HCT116 (cell line): ENCODE data around the gene CCND1. TPM values are rescaled to one million over a fixed set of nuclear protein-coding genes. Genes with fewer than 3 reads are reported as not detected.

Source experiments
- ATAC-seq: fragments of 200-7000 bp; cut with Tn5 transposase; 2 replicates; pipeline ENCODE4 v1.9.1; 2020; ENCODE audit warnings: mild to moderate bottlenecking, moderate library complexity
- BruUV-seq: library from RNA; stranded (reverse); fragments of 400-500 nt; replicated peaks from 2 replicates; lab custom pipeline; 2021; lab: Mats Ljungman, UMichigan
- CTCF ChIA-PET: fragments of 300-600 bp; sonication (Branson Sonifier 250); formaldehyde crosslinking; loops from one replicate; lab custom pipeline; 2021; ENCODE audit warnings: antibody characterized with exemption; lab: Charles Lee
- POLR2A ChIA-PET: fragments of 300-600, 350-600 bp; sonication (Branson Sonifier 250); formaldehyde crosslinking; loops from one replicate; lab custom pipeline; 2021; ENCODE audit warnings: antibody characterized with exemption; lab: Charles Lee
- RAD21 ChIA-PET, 2 experiments: fragments of 300-600 bp; sonication (Branson Sonifier 250); formaldehyde crosslinking; loops; one replicate each; lab custom pipeline; 2023; ENCODE audit warnings: low total read pairs in 2 of 2; ENCODE audit not compliant: uncharacterized antibody in 2 of 2, unreplicated experiment in 2 of 2, low non-redundant PET in 1 of 2; lab: Charles Lee
- DNase-seq: peaks from one replicate; pipeline ENCODE4 v3.0.0-alpha.2; 2010; ENCODE audit warnings: low read depth, low spot score
- H2AFZ ChIP-seq: fragments of 200-600 bp; shearing (Covaris generic), sonication (generic); 2 replicates; pipeline ENCODE4 v1.6.1; 2017; ENCODE audit warnings: low read depth, mixed run types, mixed read lengths, antibody characterized with exemption, low read length; ENCODE audit not compliant: poor library complexity, severe bottlenecking
- H3K27ac ChIP-seq: 2 replicates; pipeline ENCODE4 v1.5.1; 2012; ENCODE audit warnings: low read depth, low read length
- H3K27me3 ChIP-seq: fragments of 200-600 bp; sonication (generic); 2 replicates; pipeline ENCODE4 v1.6.1; 2016; ENCODE audit warnings: mixed run types, low read length, mixed read lengths; ENCODE audit not compliant: insufficient read depth
- H3K36me3 ChIP-seq, 2 experiments: fragments of 200-500 bp in 1 of 2; fragments of 200-600 bp in 1 of 2; sonication (Bioruptor generic) in 1 of 2; sonication (generic) in 1 of 2; 2 replicates each; pipeline versions ENCODE4 v1.5.1 to v1.6.1; 2014 to 2016; ENCODE audit warnings: low read length in 2 of 2, inconsistent platforms in 1 of 2, mixed read lengths in 1 of 2, mixed run types in 1 of 2; ENCODE audit not compliant: insufficient read depth in 2 of 2, control insufficient read depth in 1 of 2
- H3K4me1 ChIP-seq, 2 experiments: fragments of 200-600 bp in 1 of 2; sonication (generic) in 1 of 2; 2 replicates each; pipeline versions ENCODE4 v1.5.1 to v1.6.1; 2012 to 2017; ENCODE audit warnings: low read length in 2 of 2, inconsistent platforms in 1 of 2, mild to moderate bottlenecking in 1 of 2, mixed read lengths in 1 of 2, mixed run types in 1 of 2, moderate library complexity in 1 of 2; ENCODE audit not compliant: insufficient read depth in 2 of 2, control insufficient read depth in 1 of 2
- H3K4me2 ChIP-seq: fragments of 200-600 bp; sonication (generic); 2 replicates; pipeline ENCODE4 v1.6.1; 2017; ENCODE audit warnings: mixed run types, low read length, mixed read lengths
- H3K4me3 ChIP-seq, 2 experiments: fragments of 200-600 bp in 1 of 2; sonication (generic) in 1 of 2; replicated peaks in 1 of 2; 2 replicates each; pipeline ENCODE4 v1.5.1; 2011 to 2016; ENCODE audit warnings: low read length in 2 of 2, control low read depth in 1 of 2, low read depth in 1 of 2, mild to moderate bottlenecking in 1 of 2, mixed read lengths in 1 of 2, mixed run types in 1 of 2
- H3K79me2 ChIP-seq: fragments of 200-600 bp; sonication (generic); 2 replicates; pipeline ENCODE4 v1.6.1; 2017; ENCODE audit warnings: mild to moderate bottlenecking, mixed run types, low read length, moderate library complexity, mixed read lengths; ENCODE audit not compliant: insufficient read depth
- H3K9ac ChIP-seq: fragments of 200-600 bp; sonication (generic); 2 replicates; pipeline ENCODE4 v1.6.1; 2016; ENCODE audit warnings: low read length, mixed read lengths
- H3K9me2 ChIP-seq: fragments of 200-600 bp; sonication (generic), shearing (Covaris generic); 2 replicates; pipeline ENCODE4 v1.6.1; 2017; ENCODE audit warnings: mixed run types, mild to moderate bottlenecking, moderate library complexity; ENCODE audit not compliant: insufficient read depth
- H3K9me3 ChIP-seq, 2 experiments: fragments of 200-500 bp in 1 of 2; fragments of 200-600 bp in 1 of 2; sonication (Bioruptor generic) in 1 of 2; sonication (generic) in 1 of 2; 2 replicates each; pipeline ENCODE4 v1.6.1; 2014 to 2017; ENCODE audit warnings: low read length in 2 of 2, mixed read lengths in 2 of 2, inconsistent platforms in 1 of 2, low read depth in 1 of 2, mild to moderate bottlenecking in 1 of 2, mixed run types in 1 of 2, moderate library complexity in 1 of 2; ENCODE audit not compliant: control insufficient read depth in 1 of 2, insufficient read depth in 1 of 2
- H4K20me1 ChIP-seq: fragments of 200-600 bp; sonication (generic), shearing (Covaris generic); 2 replicates; pipeline ENCODE4 v1.6.1; 2017; ENCODE audit warnings: mixed run types, mild to moderate bottlenecking, moderate library complexity; ENCODE audit not compliant: insufficient read depth
- CBX3 ChIP-seq: IDR thresholded peaks from 2 replicates; pipeline ENCODE4 v1.6.1; 2012; ENCODE audit warnings: low read depth
- CTCF ChIP-seq, 3 experiments: fragments of 200-600 bp in 1 of 3; sonication (generic) in 1 of 3; IDR thresholded peaks in 2 of 3; conservative IDR thresholded peaks in 1 of 3; 2 replicates each; pipeline ENCODE4 v1.5.1; 2012 to 2017; ENCODE audit warnings: low read depth in 2 of 3, low read length in 2 of 3, antibody characterized with exemption in 1 of 3, borderline replicate concordance in 1 of 3, control low read depth in 1 of 3, mild to moderate bottlenecking in 1 of 3, mixed read lengths in 1 of 3, mixed run types in 1 of 3, moderate library complexity in 1 of 3; ENCODE audit not compliant: insufficient read depth in 1 of 3
- EGR1 ChIP-seq: IDR thresholded peaks from 2 replicates; pipeline ENCODE4 v1.6.1; 2012; ENCODE audit warnings: low read depth
- ELF1 ChIP-seq: IDR thresholded peaks from 2 replicates; pipeline ENCODE4 v1.6.1; 2012; ENCODE audit warnings: low read depth, borderline replicate concordance
- EZH2phosphoT487 ChIP-seq: fragments of 200-600 bp; IDR thresholded peaks from 2 replicates; pipeline ENCODE4 v1.6.1; 2018; ENCODE audit warnings: antibody characterized with exemption, borderline replicate concordance
- FOSL1 ChIP-seq: IDR thresholded peaks from 2 replicates; pipeline ENCODE4 v1.6.1; 2012; ENCODE audit warnings: low read depth
- JUND ChIP-seq: IDR thresholded peaks from 2 replicates; pipeline ENCODE4 v1.6.1; 2012
- MAX ChIP-seq: IDR thresholded peaks from 2 replicates; pipeline ENCODE4 v1.6.1; 2012
- POLR2A ChIP-seq: IDR thresholded peaks from 2 replicates; pipeline ENCODE4 v1.7.0; 2011; ENCODE audit warnings: borderline replicate concordance; ENCODE audit not compliant: insufficient read depth, insufficient read length; ENCODE audit errors: extremely low read depth
- RAD21 ChIP-seq: IDR thresholded peaks from 2 replicates; pipeline ENCODE4 v1.6.1; 2012; ENCODE audit warnings: low read depth, mild to moderate bottlenecking
- REST ChIP-seq: IDR thresholded peaks from 2 replicates; pipeline ENCODE4 v1.6.1; 2012; ENCODE audit warnings: low read depth
- SIN3A ChIP-seq: IDR thresholded peaks from 2 replicates; pipeline ENCODE4 v1.6.1; 2012; ENCODE audit warnings: low read depth
- SP1 ChIP-seq: IDR thresholded peaks from 2 replicates; pipeline ENCODE4 v1.6.1; 2012; ENCODE audit warnings: low read depth
- TCF7L2 ChIP-seq: IDR thresholded peaks from 2 replicates; pipeline ENCODE4 v1.7.0; 2011; ENCODE audit warnings: borderline replicate concordance, inconsistent platforms; ENCODE audit not compliant: insufficient read depth, insufficient read length; ENCODE audit errors: extremely low read depth
- ZFX ChIP-seq: fragments of 450-650 bp; IDR thresholded peaks from 2 replicates; pipeline ENCODE4 v1.6.1; 2017
- ZNF274 ChIP-seq: fragments of 200-500 bp; sonication (Bioruptor generic); IDR thresholded peaks from 2 replicates; pipeline ENCODE4 v1.6.1; 2014; ENCODE audit warnings: mild to moderate bottlenecking, low read depth, low read length, inconsistent platforms
- intact Hi-C: fragments of 100-400 bp; cut with micrococcal nuclease; formaldehyde crosslinking; loops from 2 replicates; pipeline ENCODE4 v1.10.0; 2022
- total RNA-seq: library from RNA; stranded (reverse); gene quantifications from one replicate; pipeline ENCODE4 v1.2.1, GENCODE V29; 2021; ENCODE audit not compliant: unreplicated experiment

The CCND1 gene
- total RNA-seq, 1 experiment from 2014 or later = 601 TPM

GRCh38 chr11:69657456-69657910 lies 16.5 kb downstream of the CCND1 start:
- H4K20me1 ChIP-seq = peaks cover 6% of the 10 kb centered on the region; the same call in 1 of the 2 replicates
- CTCF ChIA-PET = no interaction called here
- DNase-seq (no peak), ATAC-seq (no peak)
- TF ChIP-seq SP1 (no peak), ZFX (no peak), ELF1 (no peak), POLR2A (no peak), CTCF (IDR thresholded peaks at IDR 0.05 in 2 of 3, conservative IDR thresholded peaks at IDR 0.05 in 1 of 3; ENCODE audit: borderline replicate concordance in 1 of 3, insufficient read depth in 1 of 3, low read depth in 2 of 3, low read length in 2 of 3) (no peak)
- no peak overlapping the region for H3K4me2 ChIP-seq
- H3K79me2 ChIP-seq = no peaks in the 10 kb centered on the region; the same call in 1 of the 2 replicates
- no peaks in the 10 kb centered on the region for H3K27me3 ChIP-seq
- POLR2A ChIA-PET = no interaction called here
- RAD21 ChIA-PET = no interaction called here
- H2AFZ ChIP-seq = no peak overlapping the region
- intact Hi-C loops = no loop called here
- no peak overlapping the region for H3K27ac ChIP-seq
- H3K36me3 ChIP-seq = peaks cover 5 to 7% of the 10 kb centered on the region in 2 experiments; a peak in 3 of 4 replicates
- no peaks in the 10 kb centered on the region for H3K9me2 ChIP-seq
- H3K9ac ChIP-seq = no peak overlapping the region
- no peak overlapping the region for H3K4me3 ChIP-seq
- no TSS peak for BruUV-seq
- no peaks in the 10 kb centered on the region for H3K9me3 ChIP-seq
- H3K4me1 ChIP-seq = peaks cover 0 to 30% of the 10 kb centered on the region in 2 experiments; a peak in 3 of 4 replicates

DNA sequence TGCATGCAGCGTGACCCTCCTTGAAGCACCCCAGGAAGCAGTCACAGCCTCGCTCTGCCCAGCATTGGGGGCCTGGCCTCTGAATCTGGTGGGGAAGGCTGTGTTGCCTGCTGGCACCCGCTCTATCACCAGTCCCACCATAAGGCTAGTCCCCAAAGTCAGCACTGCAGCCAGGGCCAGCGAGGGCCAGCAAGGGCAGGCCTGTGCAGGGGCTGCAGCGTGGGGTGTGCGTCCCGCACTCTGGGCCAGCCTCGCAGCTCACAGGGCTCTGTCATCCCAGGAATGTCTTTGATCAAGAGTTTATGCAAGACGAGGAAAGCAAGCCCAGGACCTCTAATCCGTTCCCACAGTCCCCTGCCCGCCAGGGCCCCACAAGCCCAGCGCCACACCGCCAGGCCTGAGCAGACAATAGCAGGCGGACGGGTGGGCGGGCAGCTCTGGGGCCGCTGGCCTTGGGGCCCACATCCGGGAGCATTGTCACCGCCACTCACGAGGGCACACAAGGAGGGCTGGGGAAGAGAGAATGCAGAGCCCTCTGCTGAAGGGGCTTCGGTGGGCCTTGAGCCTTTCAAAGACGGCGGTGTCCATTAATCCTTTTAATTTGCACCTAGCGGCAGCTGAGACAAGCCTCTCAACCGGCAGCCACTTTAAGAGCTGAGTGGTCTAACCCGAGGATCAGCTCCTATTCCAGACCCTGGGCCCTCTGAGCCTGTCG lies 17.1 kb downstream of the CCND1 start:
- intact Hi-C loops = no loop called here
- Histone ChIP-seq H3K79me2 (no peaks in the 10 kb centered on the region; the same call in 1 of the 2 replicates), H3K4me3 (no peak overlapping the region), H3K9ac (no peak overlapping the region), H3K27me3 (no peaks in the 10 kb centered on the region), H3K27ac (no peak overlapping the region), H2AFZ (no peak overlapping the region), H3K9me3 (no peaks in the 10 kb centered on the region), H4K20me1 (peaks cover 5% of the 10 kb centered on the region; the same call in 1 of the 2 replicates), H3K4me1 (peaks cover 0 to 25% of the 10 kb centered on the region in 2 experiments; a peak in 3 of 4 replicates), H3K36me3 (peaks cover 1% of the 10 kb centered on the region in 2 experiments; a peak in 3 of 4 replicates), H3K4me2 (no peak overlapping the region), H3K9me2 (no peaks in the 10 kb centered on the region)
- ChIA-PET RAD21 (no interaction called here), POLR2A (no interaction called here), CTCF (no interaction called here)
- BruUV-seq = no TSS peak
- DNase-seq = no peak
- no peak for ATAC-seq
- TF ChIP-seq RAD21 = no peak
- TF ChIP-seq ZNF274 = no peak
- TF ChIP-seq FOSL1 = no peak
- TF ChIP-seq EZH2phosphoT487 = no peak
- no peak for TF ChIP-seq SIN3A
- TF ChIP-seq JUND = no peak
- no peak for TF ChIP-seq TCF7L2
- TF ChIP-seq EGR1 = no peak
- no peak for TF ChIP-seq MAX
- TF ChIP-seq REST = no peak
- TF ChIP-seq POLR2A = no peak
- no peak for TF ChIP-seq CBX3
